Mesenchymal stem cell (in vitro differentiated cells and primary cell): ENCODE data around the gene FBXO21.

ENCODE experiments used
- DNase-seq: peaks from one replicate; pipeline ENCODE4 v3.0.0-alpha.2; 2013
- H2AFZ ChIP-seq: one replicate; pipeline ENCODE4 v1.6.1; 2013; ENCODE audit warnings: low read depth, mild to moderate bottlenecking, control low read depth, inconsistent platforms, low read length, moderate library complexity
- H2AK5ac ChIP-seq: 2 replicates; pipeline ENCODE4 v1.6.1; 2013; ENCODE audit warnings: low read length, moderate library complexity, mild to moderate bottlenecking, inconsistent platforms; ENCODE audit not compliant: severe bottlenecking
- H2BK120ac ChIP-seq: one replicate; pipeline ENCODE4 v1.6.1; 2013; ENCODE audit warnings: low read depth, mild to moderate bottlenecking, inconsistent platforms, low read length, moderate library complexity
- H2BK12ac ChIP-seq, 2 experiments: one replicate each; pipeline ENCODE4 v1.6.1; 2013; ENCODE audit warnings: inconsistent platforms in 2 of 2, low read length in 2 of 2, mild to moderate bottlenecking in 2 of 2, moderate library complexity in 2 of 2, control low read depth in 1 of 2
- H2BK15ac ChIP-seq: one replicate; pipeline ENCODE4 v1.6.1; 2013; ENCODE audit warnings: mild to moderate bottlenecking, low read depth, inconsistent platforms; ENCODE audit not compliant: poor library complexity, severe bottlenecking
- H2BK5ac ChIP-seq: 2 replicates; pipeline ENCODE4 v1.6.1; 2013; ENCODE audit warnings: low read depth, mild to moderate bottlenecking, low read length, control low read depth, inconsistent platforms; ENCODE audit not compliant: poor library complexity, severe bottlenecking
- H3K14ac ChIP-seq, 2 experiments: one replicate each; pipeline ENCODE4 v1.6.1; 2013; ENCODE audit warnings: inconsistent platforms in 2 of 2, low read length in 2 of 2, control low read depth in 1 of 2, mild to moderate bottlenecking in 1 of 2, moderate library complexity in 1 of 2
- H3K18ac ChIP-seq, 2 experiments: one replicate each; pipeline ENCODE4 v1.6.1; 2013; ENCODE audit warnings: inconsistent platforms in 2 of 2, low read length in 2 of 2, control low read depth in 1 of 2, low read depth in 1 of 2, mild to moderate bottlenecking in 1 of 2
- H3K23ac ChIP-seq, 2 experiments: one replicate each; pipeline ENCODE4 v1.6.1; 2013; ENCODE audit warnings: inconsistent platforms in 2 of 2, low read length in 2 of 2, mild to moderate bottlenecking in 2 of 2, moderate library complexity in 2 of 2, control low read depth in 1 of 2
- H3K27ac ChIP-seq: 2 replicates; pipeline ENCODE4 v1.5.1; 2013; ENCODE audit warnings: mild to moderate bottlenecking, moderate library complexity, low read length, control low read depth, inconsistent platforms; ENCODE audit not compliant: poor library complexity, severe bottlenecking
- H3K27me3 ChIP-seq, 2 experiments: 2 replicates each; pipeline versions ENCODE4 v1.6.1 to v1.7.0; 2013; ENCODE audit warnings: low read length in 2 of 2, mild to moderate bottlenecking in 2 of 2, moderate library complexity in 2 of 2, control low read depth in 1 of 2, inconsistent platforms in 1 of 2; ENCODE audit not compliant: control insufficient read depth in 1 of 2, insufficient read depth in 1 of 2
- H3K36me3 ChIP-seq, 2 experiments: 2 replicates each; pipeline versions ENCODE4 v1.6.1 to v1.7.0; 2013; ENCODE audit warnings: low read length in 2 of 2, control low read depth in 1 of 2, inconsistent platforms in 1 of 2, low read depth in 1 of 2, mild to moderate bottlenecking in 1 of 2; ENCODE audit not compliant: insufficient read depth in 2 of 2, control insufficient read depth in 1 of 2
- H3K4ac ChIP-seq, 2 experiments: one replicate each; pipeline ENCODE4 v1.6.1; 2013; ENCODE audit warnings: inconsistent platforms in 2 of 2, low read length in 2 of 2, mild to moderate bottlenecking in 2 of 2, moderate library complexity in 2 of 2, control low read depth in 1 of 2, low read depth in 1 of 2
- H3K4me1 ChIP-seq: 2 replicates; pipeline ENCODE4 v1.6.1; 2013; ENCODE audit warnings: low read depth, low read length, control low read depth; ENCODE audit not compliant: control insufficient read depth, insufficient read depth
- H3K4me2 ChIP-seq: 2 replicates; pipeline ENCODE4 v1.6.1; 2013; ENCODE audit warnings: low read length, mild to moderate bottlenecking, inconsistent platforms; ENCODE audit not compliant: poor library complexity, severe bottlenecking
- H3K4me3 ChIP-seq, 2 experiments: 2 replicates each; pipeline versions ENCODE4 v1.5.1 to v1.7.0; 2013; ENCODE audit warnings: low read length in 2 of 2, mild to moderate bottlenecking in 2 of 2, control low read depth in 1 of 2, low read depth in 1 of 2; ENCODE audit not compliant: insufficient read depth in 1 of 2
- H3K79me1 ChIP-seq: replicated peaks from 2 replicates; pipeline ENCODE4 v1.6.1; 2013; ENCODE audit warnings: mild to moderate bottlenecking, control low read depth, low read length, inconsistent platforms; ENCODE audit not compliant: poor library complexity, severe bottlenecking
- H3K9ac ChIP-seq: 2 replicates; pipeline ENCODE4 v1.7.0; 2013; ENCODE audit warnings: mild to moderate bottlenecking, low read length, moderate library complexity
- H3K9me3 ChIP-seq: 2 replicates; pipeline ENCODE4 v1.7.0; 2013; ENCODE audit warnings: mild to moderate bottlenecking, low read length; ENCODE audit not compliant: control insufficient read depth
- H4K8ac ChIP-seq: one replicate; pipeline ENCODE4 v1.6.1; 2013; ENCODE audit warnings: inconsistent platforms, mild to moderate bottlenecking, low read length, moderate library complexity
- H4K91ac ChIP-seq: one replicate; pipeline ENCODE4 v1.6.1; 2013; ENCODE audit warnings: mild to moderate bottlenecking, low read length, inconsistent platforms
- WGBS: methylation state at CpG from one replicate; pipeline ENCODE4 v1.1.7; 2013; ENCODE audit warnings: mixed read lengths; 5-methylcytosine and 5-hydroxymethylcytosine counted together

Gene FBXO21

GRCh38 chr12:117098361-117099217, 91.7 kb downstream of the FBXO21 start:
- Histone ChIP-seq H3K9me3 (no peaks in the 10 kb centered on the region), H3K14ac (no peak overlapping the region), H2BK15ac (no peak overlapping the region), H4K91ac (no peak overlapping the region), H4K8ac (no peak overlapping the region), H3K4me3 (peak overlapping the region; percentile 49 to 59), H3K9ac (no peak overlapping the region), H2BK12ac (no peak overlapping the region), H3K27ac (no peak overlapping the region), H2BK120ac (no peak overlapping the region), H3K4me1 (peaks cover 13% of the 10 kb centered on the region), H3K18ac (no peak overlapping the region), H2BK5ac (no peak overlapping the region), H3K23ac (no peak overlapping the region), H2AFZ (peak overlapping the region; percentile 36), H3K27me3 (peaks cover 82 to 85% of the 10 kb centered on the region in 2 experiments), H3K4ac (no peak overlapping the region), H3K36me3 (no peaks in the 10 kb centered on the region), H3K4me2 (peak overlapping the region; percentile 80), H2AK5ac (no peak overlapping the region), H3K79me1 (no peaks in the 10 kb centered on the region)
- 4% methylated on average over 62 of the region's 85 CpGs for WGBS
- no peak for DNase-seq

GRCh38 chr12:117098024-117098360, 92.3 kb downstream of the FBXO21 start:
- Histone ChIP-seq H3K27ac (no peak overlapping the region), H3K27me3 (peaks cover 82 to 85% of the 10 kb centered on the region in 2 experiments), H3K23ac (no peak overlapping the region), H2BK15ac (no peak overlapping the region), H3K4ac (no peak overlapping the region), H2BK12ac (no peak overlapping the region), H3K14ac (no peak overlapping the region), H3K18ac (no peak overlapping the region), H2BK5ac (no peak overlapping the region), H3K4me3 (no peak overlapping the region), H4K91ac (no peak overlapping the region), H3K36me3 (no peaks in the 10 kb centered on the region), H2AFZ (no peak overlapping the region), H2AK5ac (no peak overlapping the region), H4K8ac (no peak overlapping the region), H2BK120ac (no peak overlapping the region), H3K4me2 (no peak overlapping the region), H3K9ac (no peak overlapping the region), H3K4me1 (peaks cover 13% of the 10 kb centered on the region), H3K79me1 (no peaks in the 10 kb centered on the region), H3K9me3 (no peaks in the 10 kb centered on the region)
- DNase-seq: no peak
- 69% methylated on average over 3 of the region's 3 CpGs for WGBS

- Histone ChIP-seq H3K14ac (no peak overlapping the region), H3K4me2 (no peak overlapping the region), H2AK5ac (no peak overlapping the region), H4K8ac (no peak overlapping the region), H2BK120ac (no peak overlapping the region), H3K18ac (no peak overlapping the region), H3K23ac (no peak overlapping the region), H3K4me3 (no peak overlapping the region), H3K4me1 (peaks cover 13% of the 10 kb centered on the region), H3K79me1 (no peaks in the 10 kb centered on the region), H3K9ac (no peak overlapping the region), H3K36me3 (no peaks in the 10 kb centered on the region), H3K27me3 (peaks cover 74 to 85% of the 10 kb centered on the region in 2 experiments), H4K91ac (no peak overlapping the region), H2AFZ (no peak overlapping the region), H3K4ac (no peak overlapping the region), H2BK5ac (no peak overlapping the region), H2BK15ac (no peak overlapping the region), H3K27ac (no peak overlapping the region), H2BK12ac (no peak overlapping the region), H3K9me3 (no peaks in the 10 kb centered on the region)
- WGBS: 61% methylated on average over 6 of the region's 8 CpGs
- DNase-seq: no peak
These were observed 93.1 kb downstream of the FBXO21 start for GRCh38 chr12:117097159-117097558.

DNA sequence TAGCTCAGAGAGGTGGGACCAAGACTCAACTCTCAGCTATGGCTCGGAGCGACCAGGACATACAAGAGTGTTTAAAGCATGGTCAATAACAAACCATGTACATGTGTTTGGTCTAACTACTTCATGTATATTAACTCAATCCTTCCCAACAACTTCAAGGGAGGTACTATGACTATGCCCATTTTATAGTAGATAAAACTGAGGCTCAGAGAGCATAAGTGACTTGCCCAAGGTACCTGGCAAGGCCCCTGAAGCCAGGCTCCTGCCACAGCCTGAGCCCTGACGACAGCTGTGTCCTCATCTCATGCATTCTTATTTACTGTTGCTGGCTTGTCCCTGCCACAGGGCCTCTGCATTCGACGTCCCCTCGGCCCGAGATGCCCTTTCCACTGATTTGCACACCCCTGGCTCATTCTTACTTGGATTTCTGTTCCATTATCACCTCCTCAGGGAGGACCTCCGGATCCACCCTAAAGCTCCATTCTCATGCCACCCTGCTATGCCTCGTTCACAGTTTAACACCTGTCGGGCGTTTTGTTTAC, 93.7 kb downstream of the FBXO21 start:
- no peak overlapping the region for H4K91ac ChIP-seq
- no peak overlapping the region for H2BK5ac ChIP-seq
- no peaks in the 10 kb centered on the region for H3K9me3 ChIP-seq
- no peak overlapping the region for H2BK120ac ChIP-seq
- H3K4me1 ChIP-seq: peaks cover 13% of the 10 kb centered on the region
- no peak for DNase-seq
- H3K9ac ChIP-seq: no peak overlapping the region
- H3K23ac ChIP-seq: no peak overlapping the region
- no peak overlapping the region for H3K4me2 ChIP-seq
- no peaks in the 10 kb centered on the region for H3K36me3 ChIP-seq
- H2AFZ ChIP-seq: no peak overlapping the region
- no peak overlapping the region for H3K27ac ChIP-seq
- no peak overlapping the region for H2BK12ac ChIP-seq
- no peaks in the 10 kb centered on the region for H3K79me1 ChIP-seq
- no peak overlapping the region for H3K4me3 ChIP-seq
- H2AK5ac ChIP-seq: no peak overlapping the region
- no peak overlapping the region for H3K14ac ChIP-seq
- no peak overlapping the region for H4K8ac ChIP-seq
- H3K18ac ChIP-seq: no peak overlapping the region
- 58% methylated on average over 11 of the region's 11 CpGs for WGBS
- no peak overlapping the region for H3K4ac ChIP-seq
- H2BK15ac ChIP-seq: no peak overlapping the region
- H3K27me3 ChIP-seq: peaks cover 68 to 85% of the 10 kb centered on the region in 2 experiments
